Body of pancreas (tissue), 4 donors: ENCODE measurements around the gene COL23A1.

Experiments used
- CTCF ChIP-seq, 7 experiments: fragments of 450-650 bp in 4 of 7; fragments of 200-600 bp in 3 of 7; sonication (generic) in 3 of 7; IDR thresholded peaks; one replicate each; pipeline ENCODE4 v1.5.1; 2016 to 2019; ENCODE audit warnings: antibody characterized with exemption in 7 of 7
- POLR2A ChIP-seq, 3 donors: fragments of 450-650 bp; IDR thresholded peaks; one replicate each; pipeline ENCODE4 v1.6.1; 2016; ENCODE audit warnings: antibody characterized with exemption in 3 of 3, mild to moderate bottlenecking in 2 of 3

- TF ChIP-seq CTCF (IDR thresholded peaks at IDR 0.05) (peak in 2 of 7 experiments; percentile 5 to 12), POLR2A (IDR thresholded peaks at IDR 0.05) (peak; percentile 70 to 92 (median 90))
These were observed 36.5 kb upstream of the COL23A1 start, which contains the start of gene CLK4 for GRCh38 chr5:178626484-178627258.
